Thyroid gland (tissue), 4 donors: ENCODE results near the gene ZFAND3.
"Not testable (repeated sequence)": the region's sequence is repeated elsewhere in the genome, so short reads cannot be mapped to it uniquely, and the experiment has no call there.

Source experiments
- POLR2A ChIP-seq, 2 donors: fragments of 450-650 bp; IDR thresholded peaks; one replicate each; pipeline ENCODE4 v1.6.1; 2017; ENCODE audit warnings: antibody characterized with exemption in 2 of 2, mild to moderate bottlenecking in 2 of 2, moderate library complexity in 1 of 2
- TF ChIP-seq, protein P1 (sequence below), 6 experiments: fragments of 200-600 bp in 3 of 6; fragments of 450-650 bp in 3 of 6; sonication (generic) in 3 of 6; IDR thresholded peaks; one replicate each; pipeline ENCODE4 v1.5.1; 2016 to 2019; ENCODE audit warnings: antibody characterized with exemption in 6 of 6, mild to moderate bottlenecking in 2 of 6, inconsistent platforms in 1 of 6, moderate library complexity in 1 of 6

DNA sequence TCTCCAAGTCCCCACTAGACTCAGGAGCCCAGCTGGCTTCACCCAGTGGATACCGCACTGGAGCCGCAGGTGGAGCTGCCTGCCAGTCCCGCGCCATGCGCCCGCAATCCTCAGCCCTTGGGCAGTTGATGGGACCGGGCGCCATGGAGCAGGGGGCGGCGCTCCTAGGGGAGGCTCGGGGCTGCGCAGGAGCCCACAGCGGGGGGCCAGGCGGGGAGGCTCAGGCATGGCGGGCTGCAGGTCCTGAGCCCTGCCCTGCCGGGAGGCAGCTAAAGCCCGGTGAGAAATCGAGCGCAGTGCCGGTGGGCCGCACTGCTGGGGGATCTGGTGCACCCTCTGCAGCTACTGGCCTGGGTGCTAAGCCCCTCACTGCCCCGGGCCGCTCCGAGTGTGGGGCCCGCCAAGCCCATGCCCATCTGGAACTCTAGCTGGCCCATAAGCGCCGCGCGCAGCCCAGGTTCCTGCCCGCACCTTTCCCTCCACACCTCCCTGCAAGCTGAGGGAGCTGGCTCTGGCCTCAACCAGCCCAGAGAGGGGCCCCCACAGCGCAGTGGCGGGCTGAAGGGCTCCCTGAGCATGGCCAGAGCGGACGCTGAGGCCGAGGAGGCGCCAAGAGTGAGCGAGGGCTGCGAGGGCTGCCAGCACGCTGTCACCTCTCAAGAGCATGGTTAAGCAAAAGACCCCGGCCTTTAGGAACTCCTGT is 304.8 kb downstream of the ZFAND3 start:
- TF ChIP-seq, protein P1, sequence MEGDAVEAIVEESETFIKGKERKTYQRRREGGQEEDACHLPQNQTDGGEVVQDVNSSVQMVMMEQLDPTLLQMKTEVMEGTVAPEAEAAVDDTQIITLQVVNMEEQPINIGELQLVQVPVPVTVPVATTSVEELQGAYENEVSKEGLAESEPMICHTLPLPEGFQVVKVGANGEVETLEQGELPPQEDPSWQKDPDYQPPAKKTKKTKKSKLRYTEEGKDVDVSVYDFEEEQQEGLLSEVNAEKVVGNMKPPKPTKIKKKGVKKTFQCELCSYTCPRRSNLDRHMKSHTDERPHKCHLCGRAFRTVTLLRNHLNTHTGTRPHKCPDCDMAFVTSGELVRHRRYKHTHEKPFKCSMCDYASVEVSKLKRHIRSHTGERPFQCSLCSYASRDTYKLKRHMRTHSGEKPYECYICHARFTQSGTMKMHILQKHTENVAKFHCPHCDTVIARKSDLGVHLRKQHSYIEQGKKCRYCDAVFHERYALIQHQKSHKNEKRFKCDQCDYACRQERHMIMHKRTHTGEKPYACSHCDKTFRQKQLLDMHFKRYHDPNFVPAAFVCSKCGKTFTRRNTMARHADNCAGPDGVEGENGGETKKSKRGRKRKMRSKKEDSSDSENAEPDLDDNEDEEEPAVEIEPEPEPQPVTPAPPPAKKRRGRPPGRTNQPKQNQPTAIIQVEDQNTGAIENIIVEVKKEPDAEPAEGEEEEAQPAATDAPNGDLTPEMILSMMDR (IDR thresholded peaks at IDR 0.05) = not testable (repeated sequence)
- TF ChIP-seq POLR2A (IDR thresholded peaks at IDR 0.05) = not testable (repeated sequence)
